WTC11 (cell line): ENCODE data around the gene ACAD8. TPM values are rescaled to one million over a fixed set of nuclear protein-coding genes. Genes with fewer than 3 reads are reported as not detected.

Experiments
- ATAC-seq: fragments of 200-7000 bp; cut with Tn5 transposase; 2 replicates; pipeline ENCODE4 v1.10.0; 2021; ENCODE audit warnings: mild to moderate bottlenecking, moderate library complexity
- CTCF ChIA-PET: fragments of 300-600 bp; sonication (Branson Sonifier 250); formaldehyde crosslinking; loops from one replicate; lab custom pipeline; 2021; ENCODE audit warnings: antibody characterized with exemption; lab: Charles Lee
- POLR2A ChIA-PET: fragments of 350-600 bp; sonication (Branson Sonifier 250); formaldehyde crosslinking; loops from one replicate; lab custom pipeline; 2021; ENCODE audit warnings: antibody characterized with exemption; lab: Charles Lee
- DNase-seq: peaks from one replicate; pipeline ENCODE4 v3.0.0; 2021; ENCODE audit warnings: low spot score
- H3K27ac Mint-ChIP-seq: 2 replicates; pipeline ENCODE4 v1.8.0; 2021; ENCODE audit warnings: mixed read lengths
- H3K27me3 Mint-ChIP-seq: 2 replicates; pipeline ENCODE4 v1.8.0; 2021; ENCODE audit warnings: low read depth, mild to moderate bottlenecking, moderate library complexity, mixed read lengths
- H3K36me3 Mint-ChIP-seq: 2 replicates; pipeline ENCODE4 v1.8.0; 2021; ENCODE audit warnings: mixed read lengths
- H3K4me1 Mint-ChIP-seq: 2 replicates; pipeline ENCODE4 v1.8.0; 2022; ENCODE audit warnings: mixed read lengths
- H3K4me3 Mint-ChIP-seq: 2 replicates; pipeline ENCODE4 v1.8.0; 2021; ENCODE audit warnings: mild to moderate bottlenecking, moderate library complexity, mixed read lengths
- H3K9me3 Mint-ChIP-seq: 2 replicates; pipeline ENCODE4 v1.8.0; 2021; ENCODE audit warnings: mixed read lengths
- AR ChIP-seq: fragments of 250-450 bp; sonication (Bioruptor Pico); IDR thresholded peaks from 2 replicates; pipeline ENCODE4 v1.9.0; 2021; ENCODE audit warnings: mild to moderate bottlenecking
- E2F4 ChIP-seq: sonication (generic); formaldehyde crosslinking; IDR thresholded peaks from 2 replicates; pipeline ENCODE4 v1.8.1; 2022; ENCODE audit warnings: low read depth, mild to moderate bottlenecking, moderate library complexity, missing genetic modification reagents, borderline replicate concordance
- EMX1 ChIP-seq: fragments of 250-450 bp; sonication (Bioruptor Pico); IDR thresholded peaks from 2 replicates; pipeline ENCODE4 v1.8.0; 2021; ENCODE audit warnings: mild to moderate bottlenecking
- ERG ChIP-seq: fragments of 250-450 bp; sonication (Bioruptor Pico); IDR thresholded peaks from 2 replicates; pipeline ENCODE4 v1.8.0; 2021; ENCODE audit warnings: mild to moderate bottlenecking
- ETV6 ChIP-seq: sonication (generic); formaldehyde crosslinking; IDR thresholded peaks from 2 replicates; pipeline ENCODE4 v1.8.1; 2022; ENCODE audit warnings: mild to moderate bottlenecking, missing genetic modification reagents
- JAZF1 ChIP-seq: fragments of 250-450 bp; sonication (Bioruptor Pico); IDR thresholded peaks from 2 replicates; pipeline ENCODE4 v1.9.0; 2021; ENCODE audit warnings: moderate library complexity, mild to moderate bottlenecking, inconsistent platforms
- NFYB ChIP-seq: sonication (generic); formaldehyde crosslinking; conservative IDR thresholded peaks from 2 replicates; pipeline ENCODE4 v1.8.0; 2022; ENCODE audit warnings: low read depth, missing genetic modification reagents
- NR3C1 ChIP-seq: sonication (generic); formaldehyde crosslinking; conservative IDR thresholded peaks from 2 replicates; pipeline ENCODE4 v1.8.1; 2023; ENCODE audit warnings: low read depth, mild to moderate bottlenecking, missing genetic modification reagents
- OVOL2 ChIP-seq: fragments of 250-450 bp; sonication (Bioruptor Pico); IDR thresholded peaks from 2 replicates; pipeline ENCODE4 v1.9.0; 2021; ENCODE audit warnings: mild to moderate bottlenecking, borderline replicate concordance
- PRRX2 ChIP-seq: fragments of 250-450 bp; sonication (Bioruptor Pico); IDR thresholded peaks from 2 replicates; pipeline ENCODE4 v1.8.0; 2021; ENCODE audit warnings: mild to moderate bottlenecking
- TCF7 ChIP-seq: sonication (generic); formaldehyde crosslinking; IDR thresholded peaks from 2 replicates; pipeline ENCODE4 v1.8.0; 2022; ENCODE audit warnings: mild to moderate bottlenecking, low read depth, missing genetic modification reagents, moderate library complexity
- TEAD1 ChIP-seq: sonication (generic); formaldehyde crosslinking; IDR thresholded peaks from 2 replicates; pipeline ENCODE4 v1.8.0; 2022; ENCODE audit warnings: mild to moderate bottlenecking, missing genetic modification reagents
- ZNF138 ChIP-seq: sonication (generic); formaldehyde crosslinking; conservative IDR thresholded peaks from 2 replicates; pipeline ENCODE4 v1.8.1; 2022; ENCODE audit warnings: mild to moderate bottlenecking, moderate library complexity, missing genetic modification reagents
- ZNF219 ChIP-seq: sonication (generic); formaldehyde crosslinking; IDR thresholded peaks from 2 replicates; pipeline ENCODE4 v1.8.0; 2023; ENCODE audit warnings: missing genetic modification reagents, mild to moderate bottlenecking, borderline replicate concordance
- ZNF317 ChIP-seq: sonication (generic); formaldehyde crosslinking; IDR thresholded peaks from 2 replicates; pipeline ENCODE4 v1.8.1; 2023; ENCODE audit warnings: low read depth, mild to moderate bottlenecking, moderate library complexity, missing genetic modification reagents, borderline replicate concordance
- ZNF512 ChIP-seq: sonication (generic); formaldehyde crosslinking; IDR thresholded peaks from 2 replicates; pipeline ENCODE4 v1.8.1; 2022; ENCODE audit warnings: missing genetic modification reagents, borderline replicate concordance
- total RNA-seq: library from RNA; stranded (reverse); gene quantifications from 3 replicates; pipeline ENCODE4 v1.2.3, GENCODE V29; 2021
- TF ChIP-seq, protein P1 (sequence below): sonication (generic); formaldehyde crosslinking; IDR thresholded peaks from 2 replicates; pipeline ENCODE4 v1.8.1; 2023; ENCODE audit warnings: mild to moderate bottlenecking, moderate library complexity, missing genetic modification reagents
- TF ChIP-seq, protein P2 (sequence below): sonication (generic); formaldehyde crosslinking; IDR thresholded peaks from 2 replicates; pipeline ENCODE4 v1.8.0; 2023; ENCODE audit warnings: mild to moderate bottlenecking, missing genetic modification reagents
- TF ChIP-seq, protein P3 (sequence below): fragments of 250-450 bp; sonication (Bioruptor Pico); IDR thresholded peaks from 2 replicates; pipeline ENCODE4 v1.9.0; 2021; ENCODE audit warnings: moderate library complexity, mild to moderate bottlenecking, inconsistent platforms, borderline replicate concordance

The ACAD8 gene
- total RNA-seq, 1 experiment from 2014 or later, result 55.2 TPM

DNA sequence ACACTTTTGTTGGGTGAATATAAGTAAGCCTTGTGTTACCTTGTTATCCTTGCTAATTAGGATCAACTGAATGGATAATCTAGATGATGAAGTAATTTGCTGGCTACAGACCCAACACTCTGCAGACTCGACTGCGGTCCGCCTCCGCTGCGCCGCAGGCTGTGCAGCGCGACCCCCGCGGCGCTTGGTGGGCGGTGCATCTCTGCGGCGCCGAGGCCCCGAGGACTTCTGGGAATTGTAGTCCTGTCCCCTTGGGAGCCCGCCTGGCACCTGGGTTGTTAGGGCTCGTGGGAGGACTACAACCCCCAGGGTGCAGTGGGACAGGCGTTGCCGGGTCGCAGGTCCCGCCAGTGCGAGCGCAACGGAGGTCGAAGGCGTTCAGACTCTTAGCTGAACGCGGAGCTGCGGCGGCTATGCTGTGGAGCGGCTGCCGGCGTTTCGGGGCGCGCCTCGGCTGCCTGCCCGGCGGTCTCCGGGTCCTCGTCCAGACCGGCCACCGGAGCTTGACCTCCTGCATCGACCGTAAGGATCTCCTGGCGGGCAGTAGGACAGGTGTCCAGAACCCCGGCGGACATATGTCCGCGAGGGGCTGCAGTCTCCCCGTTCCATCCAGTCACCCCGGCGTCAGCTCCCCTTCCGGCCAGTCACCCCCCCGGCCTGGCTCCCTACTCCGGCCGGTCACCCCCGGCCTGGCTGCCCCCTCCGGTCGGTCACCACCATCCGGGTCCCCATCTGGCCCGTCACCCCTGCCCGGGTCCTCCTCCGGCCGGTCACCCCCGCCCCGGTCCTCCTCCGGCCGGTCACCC is at the start of gene ACAD8, which contains the start of gene THYN1 (continued):
- TF ChIP-seq, protein P1, sequence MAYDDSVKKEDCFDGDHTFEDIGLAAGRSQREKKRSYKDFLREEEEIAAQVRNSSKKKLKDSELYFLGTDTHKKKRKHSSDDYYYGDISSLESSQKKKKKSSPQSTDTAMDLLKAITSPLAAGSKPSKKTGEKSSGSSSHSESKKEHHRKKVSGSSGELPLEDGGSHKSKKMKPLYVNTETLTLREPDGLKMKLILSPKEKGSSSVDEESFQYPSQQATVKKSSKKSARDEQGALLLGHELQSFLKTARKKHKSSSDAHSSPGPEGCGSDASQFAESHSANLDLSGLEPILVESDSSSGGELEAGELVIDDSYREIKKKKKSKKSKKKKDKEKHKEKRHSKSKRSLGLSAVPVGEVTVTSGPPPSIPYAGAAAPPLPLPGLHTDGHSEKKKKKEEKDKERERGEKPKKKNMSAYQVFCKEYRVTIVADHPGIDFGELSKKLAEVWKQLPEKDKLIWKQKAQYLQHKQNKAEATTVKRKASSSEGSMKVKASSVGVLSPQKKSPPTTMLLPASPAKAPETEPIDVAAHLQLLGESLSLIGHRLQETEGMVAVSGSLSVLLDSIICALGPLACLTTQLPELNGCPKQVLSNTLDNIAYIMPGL (CRISPR knock-in tag), result peak; percentile 56
- TF ChIP-seq EMX1 (CRISPR knock-in tag) (no peak), NFYB (no peak), NR3C1 (no peak), TCF7 (CRISPR knock-in tag) (no peak), ZNF317 (CRISPR knock-in tag) (no peak), AR (CRISPR knock-in tag) (no peak), TEAD1 (CRISPR knock-in tag) (peak; percentile 58; the same call in 1 of the 2 replicates), PRRX2 (no peak), OVOL2 (CRISPR knock-in tag) (no peak), ZNF512 (CRISPR knock-in tag) (no peak), ZNF219 (CRISPR knock-in tag) (no peak), ZNF138 (CRISPR knock-in tag) (no peak), E2F4 (CRISPR knock-in tag) (no peak)

DNA sequence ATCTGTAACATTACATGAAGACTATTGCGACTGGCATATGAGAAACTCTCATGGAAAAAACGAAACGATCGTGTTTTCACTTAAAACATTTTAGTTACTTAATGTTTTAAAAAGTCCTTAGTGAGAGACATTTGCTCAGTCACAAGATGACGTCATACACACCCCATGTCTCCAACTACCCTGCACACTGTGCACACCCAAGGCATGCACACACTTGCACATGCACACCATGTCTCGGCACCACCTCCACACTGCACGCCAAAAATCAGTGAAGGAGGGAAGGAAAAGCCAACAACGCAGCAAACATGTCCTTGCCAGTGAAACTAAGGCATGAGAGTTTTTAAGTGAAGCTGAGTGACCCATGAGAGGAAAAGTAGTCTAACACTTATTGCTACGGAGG is 47.6 kb upstream of the ACAD8 start:
- peaks cover 76% of the 10 kb centered on the region for H3K36me3 Mint-ChIP-seq
- no peaks in the 10 kb centered on the region for H3K9me3 Mint-ChIP-seq
- ChIA-PET POLR2A (no interaction called here), CTCF (interaction anchor here (2.9 kb wide), 1 partner anchor 18 kb away, joined by 14 read pairs; the partner anchor contains the start of genes NCAPD3 and VPS26B)
- no peaks in the 10 kb centered on the region for H3K4me1 Mint-ChIP-seq
- H3K27me3 Mint-ChIP-seq, result no peaks in the 10 kb centered on the region
- TF ChIP-seq JAZF1 (no peak), ERG (CRISPR knock-in tag) (no peak), ETV6 (no peak)
- TF ChIP-seq, protein P2, sequence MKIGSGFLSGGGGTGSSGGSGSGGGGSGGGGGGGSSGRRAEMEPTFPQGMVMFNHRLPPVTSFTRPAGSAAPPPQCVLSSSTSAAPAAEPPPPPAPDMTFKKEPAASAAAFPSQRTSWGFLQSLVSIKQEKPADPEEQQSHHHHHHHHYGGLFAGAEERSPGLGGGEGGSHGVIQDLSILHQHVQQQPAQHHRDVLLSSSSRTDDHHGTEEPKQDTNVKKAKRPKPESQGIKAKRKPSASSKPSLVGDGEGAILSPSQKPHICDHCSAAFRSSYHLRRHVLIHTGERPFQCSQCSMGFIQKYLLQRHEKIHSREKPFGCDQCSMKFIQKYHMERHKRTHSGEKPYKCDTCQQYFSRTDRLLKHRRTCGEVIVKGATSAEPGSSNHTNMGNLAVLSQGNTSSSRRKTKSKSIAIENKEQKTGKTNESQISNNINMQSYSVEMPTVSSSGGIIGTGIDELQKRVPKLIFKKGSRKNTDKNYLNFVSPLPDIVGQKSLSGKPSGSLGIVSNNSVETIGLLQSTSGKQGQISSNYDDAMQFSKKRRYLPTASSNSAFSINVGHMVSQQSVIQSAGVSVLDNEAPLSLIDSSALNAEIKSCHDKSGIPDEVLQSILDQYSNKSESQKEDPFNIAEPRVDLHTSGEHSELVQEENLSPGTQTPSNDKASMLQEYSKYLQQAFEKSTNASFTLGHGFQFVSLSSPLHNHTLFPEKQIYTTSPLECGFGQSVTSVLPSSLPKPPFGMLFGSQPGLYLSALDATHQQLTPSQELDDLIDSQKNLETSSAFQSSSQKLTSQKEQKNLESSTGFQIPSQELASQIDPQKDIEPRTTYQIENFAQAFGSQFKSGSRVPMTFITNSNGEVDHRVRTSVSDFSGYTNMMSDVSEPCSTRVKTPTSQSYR (CRISPR knock-in tag), result no peak
- TF ChIP-seq, protein P3, sequence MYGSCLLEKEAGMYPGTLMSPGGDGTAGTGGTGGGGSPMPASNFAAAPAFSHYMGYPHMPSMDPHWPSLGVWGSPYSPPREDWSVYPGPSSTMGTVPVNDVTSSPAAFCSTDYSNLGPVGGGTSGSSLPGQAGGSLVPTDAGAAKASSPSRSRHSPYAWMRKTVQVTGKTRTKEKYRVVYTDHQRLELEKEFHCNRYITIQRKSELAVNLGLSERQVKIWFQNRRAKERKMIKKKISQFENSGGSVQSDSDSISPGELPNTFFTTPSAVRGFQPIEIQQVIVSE, result no peak
- ATAC-seq, result no peak
- H3K27ac Mint-ChIP-seq, result no peak overlapping the region
- H3K4me3 Mint-ChIP-seq, result no peak overlapping the region
- no peak for DNase-seq
